Stimulated activated CD8-positive, alpha-beta memory T cell treated with anti-CD3 and anti-CD28 coated beads, Interleukin-4, amount 100 ng/mL, for 1 hour (primary cell): Measurements from ENCODE around the gene MPPED2.

Source experiments
- DNase-seq, 2 donors: peaks; one replicate each; pipeline ENCODE4 v3.0.0-alpha.2; 2020; ENCODE audit warnings: low read depth in 2 of 2, low spot score in 1 of 2

Gene MPPED2

DNA sequence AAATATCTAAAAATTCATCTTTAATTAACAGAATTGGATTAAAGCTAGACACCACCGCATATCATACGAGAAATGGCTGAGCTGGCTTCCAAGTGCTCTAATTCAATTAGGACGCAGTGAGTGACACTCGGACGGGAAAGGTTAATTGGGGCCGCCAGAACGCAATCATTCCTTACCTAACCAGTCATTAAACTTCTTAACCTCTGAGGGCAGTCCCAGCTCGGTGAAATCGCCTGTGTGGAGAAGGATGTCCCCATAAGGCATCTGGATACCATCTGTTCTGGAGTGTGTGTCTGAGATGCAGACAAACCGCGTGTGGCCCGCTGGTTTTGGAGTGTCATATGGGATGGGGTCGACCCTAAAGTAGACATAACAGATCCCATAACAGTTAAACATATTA, 50.3 kb downstream of the MPPED2 start:
- no peak for DNase-seq

DNA sequence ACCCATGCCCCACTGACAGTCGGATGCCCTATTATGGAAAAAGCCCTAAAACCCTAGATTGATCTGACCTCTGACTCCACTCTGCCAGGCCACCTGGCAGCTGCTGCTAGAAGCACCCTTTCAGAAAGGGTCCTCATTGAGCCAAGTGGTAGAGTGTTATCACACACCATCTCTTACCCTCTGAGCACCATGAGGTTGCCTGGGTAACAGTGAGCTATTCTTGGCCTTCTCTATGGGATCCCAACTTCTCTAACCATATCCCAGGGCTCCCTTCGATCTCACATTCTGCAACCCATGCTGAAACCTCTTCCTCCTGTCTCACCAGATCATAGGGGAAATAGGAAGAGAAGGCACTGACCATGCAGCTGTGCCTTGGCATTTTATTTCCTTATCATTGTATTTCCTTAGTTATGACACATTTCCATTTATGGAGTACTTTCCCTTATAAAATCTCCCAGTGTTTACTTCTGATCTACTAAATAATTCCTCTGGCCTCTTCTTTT, 52.7 kb downstream of the MPPED2 start:
- DNase-seq = no peak

DNA sequence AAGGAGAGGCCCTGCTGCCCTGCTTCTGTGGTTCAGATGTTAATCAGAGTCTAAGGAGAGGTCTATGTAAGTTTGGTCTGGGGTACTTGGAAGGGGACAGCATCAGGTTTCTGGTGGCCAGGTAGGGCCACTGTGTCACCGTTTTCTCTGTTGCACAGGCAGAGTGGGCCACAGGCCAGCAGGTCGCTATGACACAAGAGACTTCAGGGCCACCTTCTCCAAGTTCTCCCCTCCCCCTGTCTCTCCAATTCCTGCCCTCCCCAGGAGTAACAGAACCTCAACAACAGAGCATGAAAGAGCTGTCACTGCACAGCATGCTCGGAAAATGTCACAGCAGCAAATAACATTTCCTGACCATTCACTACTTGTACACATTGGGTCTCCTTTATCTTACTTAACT, 58.6 kb downstream of the MPPED2 start:
- DNase-seq = no peak

DNA sequence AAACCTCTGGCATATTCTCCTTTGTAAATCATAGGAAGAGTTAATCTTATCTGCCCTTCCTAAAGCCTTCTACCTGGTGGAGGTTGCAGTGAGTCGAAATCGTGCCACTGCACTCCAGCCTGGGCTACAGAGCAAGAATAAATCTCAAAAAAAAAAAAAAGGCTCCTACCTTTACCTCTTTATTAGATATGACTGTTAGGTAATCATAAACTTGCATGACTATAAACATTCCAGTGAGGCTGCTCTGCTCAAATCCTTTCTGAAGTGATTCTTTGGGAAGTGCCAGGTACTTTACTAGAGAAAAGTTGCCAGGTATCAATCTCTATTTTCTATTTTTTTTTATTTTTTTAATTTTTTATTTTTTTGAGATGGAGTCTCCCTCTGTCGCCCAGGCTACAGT, 59.6 kb downstream of the MPPED2 start:
- DNase-seq = no peak

DNA sequence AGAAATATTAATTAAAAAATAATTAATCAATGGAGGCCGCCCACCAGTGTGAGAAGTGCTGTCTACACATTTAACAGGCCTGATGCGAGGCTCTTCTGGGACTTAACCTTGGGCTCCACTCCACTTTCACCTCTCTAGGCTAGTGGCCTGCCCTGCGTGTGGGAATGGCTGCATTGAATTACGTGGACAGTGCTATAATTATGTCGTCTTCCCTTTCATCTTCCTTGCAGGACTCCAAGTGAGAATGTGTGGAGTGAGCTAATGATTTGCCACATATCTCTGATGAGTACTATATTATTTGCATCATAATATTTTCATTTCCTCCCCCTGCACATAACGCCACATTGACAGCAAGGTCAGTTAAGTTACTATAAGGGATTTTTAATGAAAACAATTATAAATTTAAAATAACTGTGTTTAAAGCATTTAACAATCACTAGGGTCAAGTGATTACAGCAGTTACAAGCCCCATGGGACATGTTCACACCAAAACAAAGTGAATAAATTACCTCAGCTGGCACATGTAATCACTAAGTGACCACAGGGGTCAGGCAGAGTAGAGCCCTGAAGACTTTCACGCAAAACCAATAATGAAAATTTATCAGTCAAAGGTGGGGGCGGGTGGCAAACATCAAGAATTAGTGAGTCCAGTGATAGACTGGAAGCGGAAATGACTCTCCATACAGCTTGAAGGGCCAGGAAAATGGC, 63.5 kb downstream of the MPPED2 start:
- DNase-seq = no peak

DNA sequence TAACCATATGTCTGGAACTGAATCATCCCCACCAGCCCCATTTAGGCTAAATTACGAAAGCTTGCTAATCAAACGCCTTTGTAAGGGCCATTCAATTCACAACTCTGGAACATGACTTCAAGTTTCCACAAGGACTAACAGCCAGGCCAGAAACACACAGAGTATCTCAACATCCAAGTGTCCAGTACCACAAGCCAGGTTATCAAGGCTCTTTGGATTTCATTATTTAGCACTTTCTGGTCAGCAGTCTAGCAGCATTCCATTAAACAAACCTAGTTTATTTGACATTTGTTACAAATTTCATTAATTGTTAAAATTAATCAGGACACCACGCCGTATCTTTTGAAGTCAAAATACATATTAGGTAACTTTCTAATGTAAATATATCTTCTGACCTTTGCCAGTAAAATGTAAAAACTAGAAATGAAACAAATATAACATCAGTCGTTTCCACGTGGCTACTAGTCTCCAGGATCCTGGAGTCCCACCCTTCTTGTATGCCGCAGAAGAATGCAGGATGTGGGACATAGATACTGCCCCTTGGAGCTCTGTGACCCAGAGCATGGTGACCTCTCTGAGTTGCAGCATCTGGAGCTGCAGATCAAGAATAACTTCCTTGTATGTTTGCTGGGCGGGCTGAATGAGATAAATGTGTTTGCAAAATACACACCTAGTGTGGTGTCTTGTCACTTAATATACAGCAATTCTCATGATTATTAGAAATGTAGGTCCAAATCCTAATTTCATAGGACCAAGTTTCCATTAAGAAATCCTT, 64.7 kb downstream of the MPPED2 start:
- DNase-seq = no peak

DNA sequence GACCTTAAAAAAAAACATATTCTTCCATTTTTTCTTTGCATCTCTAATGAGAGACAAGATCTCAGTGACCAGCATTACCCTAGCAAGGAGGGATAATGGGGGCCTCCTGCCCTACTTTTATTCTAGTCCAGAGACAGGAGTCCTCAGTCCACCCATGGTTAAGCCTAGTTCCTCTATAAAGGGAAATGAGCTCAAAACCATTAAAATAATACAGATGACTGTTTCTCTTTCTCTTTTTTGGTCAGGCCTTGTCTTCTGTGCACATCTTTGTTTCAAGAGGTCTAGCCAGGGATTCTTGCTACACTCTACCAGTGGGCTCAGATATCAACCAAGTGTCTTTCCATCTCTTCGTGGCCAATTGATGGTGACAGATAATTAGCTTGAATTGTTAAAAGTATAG, 73.1 kb downstream of the MPPED2 start:
- DNase-seq = no peak

DNA sequence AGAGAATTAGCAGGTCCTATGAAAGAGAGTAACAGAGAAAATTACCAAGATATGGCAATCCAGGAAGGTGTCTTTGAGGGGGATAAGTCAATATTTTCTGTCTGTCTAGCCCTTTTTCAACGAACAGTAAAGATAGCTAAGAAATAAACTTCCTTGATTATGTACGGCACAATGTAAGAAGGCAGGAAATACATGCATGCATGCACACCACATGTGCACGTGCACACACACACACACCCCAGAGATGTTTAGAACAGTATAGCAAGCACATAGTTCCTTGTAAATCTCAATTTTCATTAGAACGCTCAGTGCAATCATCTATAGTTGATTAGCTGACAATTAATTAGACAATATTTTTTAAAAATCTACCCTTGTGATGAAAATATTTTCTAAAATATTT, 74.7 kb downstream of the MPPED2 start:
- DNase-seq = no peak

DNA sequence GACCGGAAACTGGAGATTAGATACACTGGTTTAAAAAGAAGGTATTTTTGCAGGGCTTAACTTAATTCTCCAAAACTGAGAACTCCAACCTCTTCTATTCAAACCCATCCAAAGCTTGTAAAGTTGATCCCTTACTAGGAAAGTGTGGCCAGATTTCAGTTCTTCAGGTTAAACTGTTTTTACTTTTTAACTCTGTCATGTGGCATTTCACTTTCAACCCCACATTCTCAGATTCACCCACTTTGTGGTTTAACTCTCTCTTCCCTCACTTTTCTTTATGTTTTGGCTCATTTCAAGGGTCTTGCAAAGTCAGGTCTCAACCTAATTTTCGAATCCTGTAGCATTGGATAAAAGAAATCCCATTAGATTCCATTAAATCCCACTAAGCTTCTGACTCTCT, 75.4 kb downstream of the MPPED2 start:
- DNase-seq = no peak

DNA sequence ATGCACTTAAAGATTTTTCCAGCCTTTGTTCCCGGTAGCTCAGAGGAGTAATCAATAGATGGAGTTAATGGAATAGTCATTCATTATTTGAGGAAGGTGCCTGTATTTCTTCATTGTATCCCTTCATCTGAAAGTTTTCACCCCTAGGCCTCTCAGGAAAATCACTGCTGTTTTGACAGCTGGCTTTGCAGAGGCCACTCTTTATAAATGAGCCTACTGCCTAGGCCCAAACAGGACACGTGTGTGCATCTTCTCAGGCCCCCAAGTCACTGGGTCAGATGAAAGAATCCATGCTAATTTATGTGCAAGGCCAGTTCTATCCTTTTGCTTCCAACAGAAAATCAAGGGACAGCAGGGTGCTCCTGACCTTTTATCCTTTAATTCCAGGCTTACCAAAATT, 76.8 kb downstream of the MPPED2 start:
- DNase-seq = no peak

DNA sequence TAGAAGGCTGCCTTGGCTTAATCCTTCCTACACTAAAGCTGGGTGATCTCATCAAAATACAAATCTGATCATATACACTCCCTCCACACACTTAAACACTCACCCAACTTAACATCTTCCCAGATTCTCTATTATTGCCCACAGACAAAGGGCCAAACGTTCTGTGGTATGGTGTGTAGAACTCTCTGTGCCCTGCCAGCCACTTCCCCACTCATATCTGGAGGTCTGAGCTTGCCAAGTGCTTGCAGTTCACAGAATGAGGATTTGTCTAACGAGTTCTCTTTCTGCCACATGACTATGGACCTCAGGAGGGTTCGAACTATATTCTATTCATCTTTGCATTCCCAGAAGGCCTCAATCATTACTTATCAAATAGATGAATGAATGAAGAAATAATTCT, 77.6 kb downstream of the MPPED2 start:
- no peak for DNase-seq

DNA sequence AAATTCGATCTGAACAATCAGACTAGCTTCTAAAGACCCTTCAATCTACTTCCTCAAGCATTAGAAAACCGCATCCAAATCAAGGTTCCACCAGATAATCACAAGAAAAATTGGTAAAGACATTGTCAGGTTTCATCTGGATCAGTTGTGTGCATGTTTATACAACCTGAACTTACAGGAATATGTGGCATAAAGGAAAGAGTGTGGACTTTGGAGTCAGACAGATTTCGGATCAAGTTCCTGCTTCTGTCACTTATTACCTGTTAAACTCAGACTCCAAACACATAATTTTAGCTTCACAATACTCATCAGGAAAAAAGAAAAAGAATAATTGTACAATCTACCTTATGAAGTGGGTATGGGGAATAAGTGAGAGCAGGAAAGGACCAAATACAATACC, 80.5 kb downstream of the MPPED2 start:
- no peak for DNase-seq

DNA sequence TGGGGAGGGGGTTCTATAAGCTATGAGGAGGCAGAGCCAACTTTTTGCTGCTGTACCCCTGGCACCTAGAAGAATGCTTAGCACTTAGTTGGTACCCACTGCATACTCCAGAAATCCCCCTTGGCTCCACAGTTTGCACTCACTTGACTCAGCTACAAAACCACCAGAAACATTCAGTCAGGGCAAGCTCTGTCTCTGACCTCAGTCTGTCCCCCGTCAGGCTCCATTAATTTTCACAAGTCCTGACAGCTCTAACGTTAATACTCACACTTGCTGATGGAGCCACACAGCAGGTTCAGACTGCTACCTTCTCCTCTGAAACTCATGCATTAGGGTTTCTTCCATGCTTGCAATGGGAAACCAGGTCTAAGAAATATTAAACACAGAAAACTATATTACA, 81.7 kb downstream of the MPPED2 start:
- DNase-seq = no peak

DNA sequence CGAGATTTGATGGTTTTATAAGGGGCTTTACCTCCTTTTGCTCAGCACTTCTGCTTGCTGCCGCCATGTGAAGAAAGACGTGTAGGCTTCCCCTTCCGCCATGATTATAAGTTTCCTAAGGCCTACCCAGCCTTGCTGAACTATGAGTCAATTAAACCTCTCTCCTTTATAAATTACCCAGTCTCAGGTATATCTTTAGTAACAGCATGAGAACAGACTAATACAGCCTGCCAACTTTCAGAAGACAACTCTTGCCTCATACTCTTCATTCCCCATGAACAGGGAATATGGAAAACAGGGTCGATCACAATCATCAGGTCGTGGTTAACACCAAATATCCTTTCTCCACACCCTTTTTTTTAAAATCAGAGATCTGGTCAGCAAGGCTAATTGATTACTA, 83.0 kb downstream of the MPPED2 start:
- DNase-seq = no peak

DNA sequence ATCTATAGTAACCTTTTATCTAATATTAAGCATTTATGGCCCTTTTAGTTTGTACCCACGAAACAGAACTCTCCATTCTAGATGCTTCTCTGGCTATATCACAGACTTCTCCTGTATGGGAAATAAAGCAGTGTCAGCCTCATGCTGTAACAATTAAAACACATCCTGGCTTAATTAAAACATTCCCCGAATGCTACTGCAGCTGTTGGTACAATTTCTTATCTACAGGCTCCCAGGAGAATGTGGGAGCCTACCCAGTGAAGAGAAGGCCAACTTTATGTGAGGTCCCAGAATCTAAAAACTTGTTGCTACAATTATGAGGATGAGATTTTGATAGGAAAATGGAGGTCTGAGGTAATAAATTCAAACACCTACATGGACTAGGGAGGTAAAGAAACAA, 83.8 kb downstream of the MPPED2 start:
- no peak for DNase-seq

DNA sequence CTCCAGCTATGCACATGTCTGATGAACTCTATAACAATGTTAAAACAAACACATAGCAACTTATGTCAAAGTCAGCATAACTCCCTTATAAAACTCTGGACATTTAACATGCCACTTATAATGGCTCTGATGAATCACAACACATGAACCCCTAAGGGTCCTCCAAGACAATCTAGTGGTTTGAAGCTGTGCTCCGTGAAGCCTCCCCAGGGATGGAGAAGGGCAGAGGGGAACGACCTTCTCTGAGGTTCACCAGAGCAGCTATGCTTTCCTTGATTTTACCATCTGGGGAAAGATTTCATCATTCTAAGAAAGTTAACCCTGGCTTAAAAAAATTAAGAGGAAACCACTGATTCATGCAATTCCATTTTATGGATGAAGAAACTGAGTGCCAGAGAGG, 84.4 kb downstream of the MPPED2 start:
- no peak for DNase-seq

DNA sequence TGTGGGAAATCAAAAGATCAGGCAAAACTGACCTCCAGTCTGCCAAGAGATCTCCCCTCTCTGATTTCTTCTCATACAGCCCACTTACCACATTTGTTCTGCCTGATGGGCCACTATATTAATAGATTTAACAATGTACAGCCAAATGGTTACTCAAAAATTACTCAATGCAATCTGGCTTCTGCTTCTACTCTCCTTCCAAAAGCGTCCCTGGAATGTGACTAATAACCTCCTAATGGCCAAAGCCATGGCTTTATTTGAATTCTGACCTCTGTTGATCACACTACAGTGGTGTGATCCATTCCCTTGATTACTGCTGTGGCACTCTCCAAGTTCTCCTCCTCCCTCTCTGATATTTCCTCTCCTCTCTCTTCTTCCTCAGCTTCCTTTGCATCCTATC, 86.2 kb downstream of the MPPED2 start:
- no peak for DNase-seq

DNA sequence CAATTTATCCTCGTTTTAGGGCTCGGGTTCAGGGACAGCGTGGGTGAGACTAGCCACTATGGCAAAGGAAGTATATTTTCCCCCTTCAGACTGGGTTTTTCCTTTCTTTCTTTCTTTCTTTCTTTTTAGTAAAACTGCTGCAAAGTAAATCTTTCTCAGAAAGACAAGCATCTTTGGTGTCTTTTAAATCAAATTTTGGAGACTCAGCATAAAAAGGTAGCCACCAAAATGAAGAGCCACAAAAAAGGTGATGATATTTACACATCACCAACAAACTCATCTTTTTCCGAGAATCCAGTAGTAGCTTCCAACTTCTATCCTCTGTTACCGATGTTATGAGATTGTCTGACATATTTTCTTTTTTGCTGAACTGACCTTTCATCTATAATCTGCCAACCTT, 88.6 kb downstream of the MPPED2 start:
- no peak for DNase-seq

DNA sequence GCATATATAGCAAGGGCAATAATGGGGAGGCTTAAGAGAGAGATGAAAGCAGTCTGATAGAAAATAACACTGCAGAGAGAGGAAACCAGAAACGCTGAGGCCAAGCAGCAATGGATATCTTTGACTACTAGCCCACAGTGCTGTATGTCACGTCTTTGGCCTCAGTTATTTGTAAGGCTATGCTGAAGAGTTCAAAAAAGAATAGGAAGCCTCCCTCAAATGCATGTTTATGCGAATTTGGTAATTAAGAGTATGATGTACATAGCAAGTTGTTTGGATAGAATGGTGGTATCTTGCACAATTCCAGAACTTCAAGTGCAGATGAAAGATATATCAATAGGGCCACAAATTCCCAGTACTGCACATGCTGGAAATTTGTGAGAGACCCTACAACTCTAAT, 89.2 kb downstream of the MPPED2 start:
- no peak for DNase-seq

DNA sequence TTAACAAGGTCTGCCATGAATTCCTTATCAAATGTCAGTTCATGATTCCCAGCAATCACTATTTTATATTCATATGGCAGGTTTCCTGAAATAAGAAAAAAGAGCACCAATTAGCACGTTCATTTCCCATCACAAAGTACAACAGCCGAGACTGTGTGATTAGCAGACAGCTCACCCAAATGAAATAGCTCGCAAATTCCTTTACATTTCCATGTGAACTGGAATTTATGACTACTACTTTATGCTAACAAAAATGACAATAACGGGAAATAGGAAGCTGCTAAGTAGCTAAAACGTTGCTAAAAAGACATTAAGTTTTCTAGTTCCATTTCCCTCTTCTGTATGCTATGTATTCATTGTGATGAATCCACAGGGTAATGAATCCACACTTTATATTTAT, 90.7 kb downstream of the MPPED2 start:
- no peak for DNase-seq

DNA sequence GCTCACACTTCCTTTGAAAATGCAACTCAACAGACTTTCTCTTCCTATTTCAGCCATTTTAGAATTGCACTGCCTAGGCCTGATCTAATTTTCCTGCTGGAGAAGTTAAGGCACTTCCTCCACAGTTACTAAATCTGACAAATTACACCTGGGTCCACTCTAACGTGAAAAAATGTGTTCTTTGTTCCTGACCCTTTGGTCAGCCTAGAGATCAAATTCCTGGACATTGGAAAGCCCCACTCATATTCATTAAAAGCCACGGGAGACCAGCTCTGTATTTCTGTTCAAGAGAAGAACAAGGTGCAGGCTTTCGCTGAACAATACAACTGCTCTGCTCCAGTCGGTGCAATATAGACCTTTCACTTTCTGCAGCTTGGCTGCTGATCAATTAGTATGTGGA, 96.6 kb downstream of the MPPED2 start:
- no peak for DNase-seq

DNA sequence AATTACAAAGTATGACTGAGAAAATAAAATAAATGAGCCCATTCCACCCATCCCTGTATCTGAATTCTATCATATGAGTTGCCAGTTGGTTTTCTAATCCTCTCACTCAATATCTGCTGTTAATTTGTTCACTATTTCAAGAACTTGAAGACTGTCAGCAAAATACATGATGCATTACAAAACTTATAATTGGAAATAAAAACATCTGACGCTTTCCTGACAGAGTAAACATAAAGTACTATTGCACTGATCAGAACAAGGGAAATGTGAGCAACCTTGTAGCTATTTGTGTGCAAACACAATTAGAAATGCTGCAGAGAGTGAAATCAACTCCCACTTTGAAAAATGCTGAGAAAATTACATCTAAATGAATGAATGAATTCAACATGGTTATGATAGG, 97.1 kb downstream of the MPPED2 start:
- no peak for DNase-seq
